Colon (tissue), 2 donors: ENCODE measurements around the gene LRG1.
"Not testable (repeated sequence)": the region's sequence is repeated elsewhere in the genome, so short reads cannot be mapped to it uniquely, and the experiment has no call there.

Source experiments
- FAIRE-seq: peaks from 2 replicates; lab custom pipeline; 2012; peaks lifted over from hg19 to GRCh38; lab: Jason Lieb, UNC
- donor health status: control.
- donor health status: control.

The LRG1 gene

GRCh38 chr19:4575267-4576015 lies 35.6 kb upstream of the LRG1 start:
- no peak for FAIRE-seq

- FAIRE-seq: no peak
These were observed 33.8 kb upstream of the LRG1 start for GRCh38 chr19:4573682-4574081.

- no peak for FAIRE-seq
These were observed 31.6 kb upstream of the LRG1 start for GRCh38 chr19:4571305-4571917.

- no peak for FAIRE-seq
These were observed 31.1 kb upstream of the LRG1 start for GRCh38 chr19:4570916-4571304.

- no peak for FAIRE-seq
These were observed 30.6 kb upstream of the LRG1 start for GRCh38 chr19:4570402-4570801.

GRCh38 chr19:4568886-4569285 lies 29.1 kb upstream of the LRG1 start:
- FAIRE-seq: no peak

GRCh38 chr19:4567584-4568071 lies 27.8 kb upstream of the LRG1 start:
- no peak for FAIRE-seq

- no peak for FAIRE-seq
These were observed 26.7 kb upstream of the LRG1 start for GRCh38 chr19:4566402-4567051.

- not testable (repeated sequence) for FAIRE-seq
These were observed 23.7 kb upstream of the LRG1 start for GRCh38 chr19:4563562-4563961.

GRCh38 chr19:4562085-4562484 lies 22.2 kb upstream of the LRG1 start:
- not testable (repeated sequence) for FAIRE-seq

- no peak for FAIRE-seq
These were observed 19.7 kb upstream of the LRG1 start, which contains the start of gene SEMA6B for GRCh38 chr19:4559569-4559968. Gene SEMA6B, minus strand, starts transcription at chr19:4559684. Its CDS starts 1,227 bp downstream, at chr19:4558457.

GRCh38 chr19:4557971-4558941 lies 18.4 kb upstream of the LRG1 start:
- no peak for FAIRE-seq

GRCh38 chr19:4557144-4557970 lies 17.5 kb upstream of the LRG1 start:
- no peak for FAIRE-seq

- FAIRE-seq: no peak
These were observed 16.8 kb upstream of the LRG1 start for GRCh38 chr19:4556597-4557127.

- FAIRE-seq: no peak
These were observed 16.1 kb upstream of the LRG1 start for GRCh38 chr19:4555657-4556561.

- FAIRE-seq: no peak
These were observed 14.9 kb upstream of the LRG1 start for GRCh38 chr19:4554717-4555116.

- no peak for FAIRE-seq
These were observed 13.9 kb upstream of the LRG1 start for GRCh38 chr19:4553775-4554174.

- FAIRE-seq: no peak
These were observed 13.4 kb upstream of the LRG1 start for GRCh38 chr19:4553092-4553695.

- no peak for FAIRE-seq
These were observed 12.6 kb upstream of the LRG1 start for GRCh38 chr19:4552525-4552819.
